ENCODE measurements around the gene POLR1E. TPM values are rescaled to one million over a fixed set of nuclear protein-coding genes. Genes with fewer than 3 reads are reported as not detected.
"Not testable (repeated sequence)": the region's sequence is repeated elsewhere in the genome, so short reads cannot be mapped to it uniquely, and the experiment has no call there.

POLR1E gene
- total RNA-seq, 6 experiments from 2014 or later = 11.7 to 18.1 (median 14.4) TPM

DNA sequence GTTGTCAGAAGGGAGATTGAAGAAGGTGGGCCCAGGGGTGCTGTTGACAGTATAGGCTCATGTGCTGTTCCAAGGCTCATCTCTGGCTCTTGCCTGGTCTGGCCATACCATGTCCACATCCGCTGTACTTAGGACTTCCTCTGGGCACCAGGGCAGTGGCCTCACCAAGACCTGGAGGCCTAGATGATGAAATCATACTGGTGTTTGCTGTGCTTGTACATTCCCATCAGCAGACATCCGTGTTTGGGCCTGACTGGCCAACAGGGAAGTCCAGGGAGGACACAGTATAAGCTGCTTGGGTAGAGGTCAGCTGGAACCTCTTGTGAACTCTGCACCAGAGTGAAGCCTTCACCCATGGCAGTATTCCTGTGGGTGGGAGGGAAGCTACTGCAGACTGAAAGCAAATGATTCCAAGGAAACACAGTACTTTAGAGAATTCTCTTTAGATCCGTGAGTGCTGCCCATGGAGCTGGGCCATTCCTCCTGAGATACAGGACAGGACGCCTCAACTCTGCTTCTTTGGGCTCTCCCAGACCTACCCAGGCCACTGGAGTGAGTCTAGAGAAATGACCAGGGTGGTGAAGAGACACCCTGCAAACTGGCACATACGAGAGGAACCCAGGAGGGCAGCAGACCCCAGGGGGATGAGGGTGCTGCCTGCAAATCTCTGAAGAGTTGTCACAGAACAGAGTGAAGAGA, 22.5 kb downstream of the POLR1E start:
- Histone ChIP-seq H3K27me3 (no peaks in the 10 kb centered on the region), H3K9me3 (no peaks in the 10 kb centered on the region), H3K4me3 (peak overlapping the region in 2 of 3 donors; percentile 22 to 25), H3K4me1 (peaks cover 0 to 43% (median 15%) of the 10 kb centered on the region in 4 donors), H3K36me3 (peaks cover 0 to 18% (median 3%) of the 10 kb centered on the region in 4 donors), H3K27ac (peak overlapping the region; percentile 60 to 80 (median 80))
- DNase-seq (peak; percentile 76 to 93 (median 90)), ATAC-seq (peak; percentile 86 to 93 (median 90))
- WGBS (ENCODE audit: insufficient coverage, low coverage, low lambda C conversion rate, missing lambda C conversion rate) = 23% methylated on average over 4 of the region's 5 CpGs
- intact Hi-C loops (cut with DNase I) = no loop called here
- peak; percentile 43 for TF ChIP-seq POLR2A (IDR thresholded peaks at IDR 0.05)
- TF ChIP-seq, protein P1, sequence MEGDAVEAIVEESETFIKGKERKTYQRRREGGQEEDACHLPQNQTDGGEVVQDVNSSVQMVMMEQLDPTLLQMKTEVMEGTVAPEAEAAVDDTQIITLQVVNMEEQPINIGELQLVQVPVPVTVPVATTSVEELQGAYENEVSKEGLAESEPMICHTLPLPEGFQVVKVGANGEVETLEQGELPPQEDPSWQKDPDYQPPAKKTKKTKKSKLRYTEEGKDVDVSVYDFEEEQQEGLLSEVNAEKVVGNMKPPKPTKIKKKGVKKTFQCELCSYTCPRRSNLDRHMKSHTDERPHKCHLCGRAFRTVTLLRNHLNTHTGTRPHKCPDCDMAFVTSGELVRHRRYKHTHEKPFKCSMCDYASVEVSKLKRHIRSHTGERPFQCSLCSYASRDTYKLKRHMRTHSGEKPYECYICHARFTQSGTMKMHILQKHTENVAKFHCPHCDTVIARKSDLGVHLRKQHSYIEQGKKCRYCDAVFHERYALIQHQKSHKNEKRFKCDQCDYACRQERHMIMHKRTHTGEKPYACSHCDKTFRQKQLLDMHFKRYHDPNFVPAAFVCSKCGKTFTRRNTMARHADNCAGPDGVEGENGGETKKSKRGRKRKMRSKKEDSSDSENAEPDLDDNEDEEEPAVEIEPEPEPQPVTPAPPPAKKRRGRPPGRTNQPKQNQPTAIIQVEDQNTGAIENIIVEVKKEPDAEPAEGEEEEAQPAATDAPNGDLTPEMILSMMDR (IDR thresholded peaks at IDR 0.05) = no peak

DNA sequence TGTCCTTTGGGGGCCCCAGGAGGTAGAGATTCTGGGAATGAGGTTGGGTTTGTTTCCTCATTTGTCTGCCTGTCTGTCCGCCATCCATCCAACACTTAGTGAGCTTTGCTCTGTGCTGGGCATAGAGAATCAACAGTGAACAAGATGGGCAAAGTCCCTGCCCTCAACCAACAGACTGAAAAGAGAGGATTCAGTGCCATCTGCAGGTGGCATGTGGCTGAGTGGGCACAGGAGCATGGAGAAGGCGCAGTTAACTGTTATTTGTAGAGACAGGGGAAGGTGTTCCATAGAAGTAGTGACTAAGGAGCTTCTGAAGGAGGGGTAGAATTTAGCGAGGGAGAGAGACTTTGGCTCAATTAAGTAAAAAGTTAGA, 23.1 kb downstream of the POLR1E start:
- peaks cover 0 to 39% (median 15%) of the 10 kb centered on the region in 4 donors for H3K4me1 ChIP-seq
- TF ChIP-seq, protein P1 (IDR thresholded peaks at IDR 0.05) = peak; percentile 41 to 75 (median 62)
- TF ChIP-seq POLR2A (IDR thresholded peaks at IDR 0.05) = peak; percentile 18
- H3K27me3 ChIP-seq = no peaks in the 10 kb centered on the region
- peak overlapping the region; percentile 60 to 80 (median 80) for H3K27ac ChIP-seq
- DNase-seq (peak; percentile 51 to 82 (median 67)), ATAC-seq (peak; percentile 83 to 90 (median 85))
- peaks cover 0 to 12% (median 3%) of the 10 kb centered on the region in 4 donors for H3K36me3 ChIP-seq
- intact Hi-C loops (cut with DNase I) = no loop called here
- 53% methylated on average over 3 of the region's 3 CpGs for WGBS (ENCODE audit: insufficient coverage, low coverage, low lambda C conversion rate, missing lambda C conversion rate)
- no peaks in the 10 kb centered on the region for H3K9me3 ChIP-seq
- peak overlapping the region in 2 of 3 donors; percentile 22 to 25 for H3K4me3 ChIP-seq

DNA sequence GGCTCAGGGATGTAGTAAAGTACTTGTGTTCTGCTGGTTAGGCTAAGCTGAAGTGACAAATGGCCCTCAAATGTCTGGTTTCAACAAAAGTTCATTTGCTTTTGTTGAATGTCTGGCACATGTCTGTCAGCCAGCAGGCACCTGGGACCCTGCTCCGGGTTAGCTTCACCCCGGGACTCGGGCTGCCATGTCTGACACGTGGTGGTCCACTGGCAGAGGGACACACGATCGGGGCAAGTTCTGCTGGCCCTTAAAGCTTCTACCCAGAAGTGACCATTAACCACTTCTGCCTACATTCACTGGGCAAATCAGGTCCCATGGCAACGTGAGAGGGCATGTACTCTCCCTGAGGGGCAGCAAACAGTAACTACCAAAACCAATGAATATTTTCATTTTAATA, 23.8 kb downstream of the POLR1E start:
- H3K36me3 ChIP-seq = peaks cover 0 to 6% (median 3%) of the 10 kb centered on the region in 4 donors
- no peak for TF ChIP-seq POLR2A (IDR thresholded peaks at IDR 0.05)
- TF ChIP-seq, protein P1 (IDR thresholded peaks at IDR 0.05) = no peak
- 41% methylated on average over 3 of the region's 7 CpGs for WGBS (ENCODE audit: insufficient coverage, low coverage, low lambda C conversion rate, missing lambda C conversion rate)
- DNase-seq (no peak), ATAC-seq (no peak)
- no peaks in the 10 kb centered on the region for H3K9me3 ChIP-seq
- H3K4me1 ChIP-seq = peaks cover 0 to 36% (median 15%) of the 10 kb centered on the region in 4 donors
- H3K27ac ChIP-seq = peak overlapping the region in 1 of 3 donors; percentile 80
- H3K27me3 ChIP-seq = no peaks in the 10 kb centered on the region
- intact Hi-C loops (cut with DNase I) = no loop called here
- H3K4me3 ChIP-seq = no peak overlapping the region

DNA sequence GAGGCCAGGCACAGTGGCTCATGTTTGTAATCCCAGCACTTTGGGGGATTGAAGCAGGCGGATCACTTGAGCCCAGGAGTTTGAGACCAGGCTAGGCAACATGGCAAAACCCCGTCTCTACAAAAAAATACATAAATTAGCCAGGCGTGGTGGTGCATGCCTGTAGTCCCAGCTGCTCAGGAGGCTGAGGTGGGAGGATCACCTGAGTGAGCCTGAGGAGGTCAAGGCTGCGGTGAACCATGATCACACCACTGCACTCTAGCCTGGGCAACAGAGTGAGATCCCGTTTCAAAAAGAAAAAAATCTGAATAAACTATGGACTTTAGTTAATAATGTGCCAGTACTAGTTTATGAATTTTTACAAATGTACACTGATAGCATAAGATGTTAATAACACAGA, 24.3 kb downstream of the POLR1E start:
- H3K9me3 ChIP-seq; H3K36me3 ChIP-seq; H3K4me3 ChIP-seq; intact Hi-C loops (cut with DNase I); H3K27me3 ChIP-seq; H3K27ac ChIP-seq; DNase-seq; ATAC-seq: not testable (repeated sequence)
- H3K4me1 ChIP-seq = peaks cover 0 to 36% (median 15%) of the 10 kb centered on the region in 4 donors
- 75% methylated on average over 5 of the region's 5 CpGs for WGBS (ENCODE audit: insufficient coverage, low coverage, low lambda C conversion rate, missing lambda C conversion rate)
